Heart left ventricle (tissue), 16 donors: ENCODE results near the gene ARHGAP24. TPM values are rescaled to one million over a fixed set of nuclear protein-coding genes. Genes with fewer than 3 reads are reported as not detected.
A peak's percentile ranks its signal among the peaks of the same experiment; 100 is the strongest.

ENCODE experiments used
- ATAC-seq, 4 donors: fragments of 200-7000 bp; cut with Tn5 transposase; one replicate each; pipeline ENCODE4 v1.9.1; 2020 to 2022; ENCODE audit warnings: moderate library complexity in 4 of 4, mild to moderate bottlenecking in 3 of 4, moderate number of reproducible peaks in 1 of 4
- DNase-seq, 5 donors: peaks; one replicate each; pipeline ENCODE4 v3.0.0-alpha.2; 2020
- H3K27ac ChIP-seq, 12 donors: fragments of 200-600 bp; sonication (generic) in 4 of 12; one replicate each; pipeline versions ENCODE4 v1.5.0 to v1.8.0; 2016 to 2022; ENCODE audit warnings: mild to moderate bottlenecking in 2 of 12
- H3K27me3 ChIP-seq, 9 donors: fragments of 200-600 bp; sonication (generic) in 2 of 9; one replicate each; pipeline versions ENCODE4 v1.5.1 to v1.8.0; 2016 to 2022; ENCODE audit warnings: mild to moderate bottlenecking in 3 of 9
- H3K36me3 ChIP-seq, 9 donors: fragments of 200-600 bp; sonication (generic) in 2 of 9; one replicate each; pipeline versions ENCODE4 v1.5.0 to v1.8.0; 2018 to 2022; ENCODE audit warnings: mild to moderate bottlenecking in 2 of 9
- H3K4me1 ChIP-seq, 12 donors: fragments of 200-600 bp; sonication (generic) in 4 of 12; one replicate each; pipeline versions ENCODE4 v1.5.0 to v1.8.0; 2016 to 2022; ENCODE audit warnings: mild to moderate bottlenecking in 3 of 12
- H3K4me3 ChIP-seq, 12 donors: fragments of 200-600 bp; sonication (generic) in 4 of 12; one replicate each; pipeline versions ENCODE4 v1.5.0 to v1.8.0; 2017 to 2022; ENCODE audit warnings: mild to moderate bottlenecking in 9 of 12, moderate library complexity in 4 of 12
- H3K9me3 ChIP-seq, 12 donors: fragments of 200-600 bp; sonication (generic) in 4 of 12; one replicate each; pipeline versions ENCODE4 v1.5.0 to v1.8.0; 2016 to 2022; ENCODE audit warnings: mild to moderate bottlenecking in 1 of 12
- CTCF ChIP-seq, 12 donors: fragments of 200-600 bp; sonication (generic) in 4 of 12; IDR thresholded peaks; one replicate each; pipeline versions ENCODE4 v1.5.0 to v1.8.0; 2018 to 2022; ENCODE audit warnings: antibody characterized with exemption in 12 of 12, mild to moderate bottlenecking in 5 of 12
- POLR2A ChIP-seq, 2 donors: fragments of 450-650 bp; IDR thresholded peaks; one replicate each; pipeline ENCODE4 v1.6.1; 2017; ENCODE audit warnings: antibody characterized with exemption in 2 of 2, mild to moderate bottlenecking in 2 of 2, moderate library complexity in 2 of 2
- WGBS, 4 donors: extraction: QIAGEN DNeasy Blood & Tissue Kit in 2 of 4; methylation state at CpG; one replicate each; pipeline versions ENCODE4 v1.1.5 to v1.1.7; 2013 to 2018; 5-methylcytosine and 5-hydroxymethylcytosine counted together
- intact Hi-C, 10 donors: fragments of 100-400 bp; cut with DNase I; formaldehyde crosslinking; loops; one replicate each; pipeline versions ENCODE4 v1.11.1 to v1.14.2; 2022
- polyA plus RNA-seq, 2 donors: library from polyadenylated mRNA; stranded (reverse); fragments of 200-250 nt; gene quantifications; one replicate each; pipeline ENCODE4 v1.2.3, GENCODE V29; 2013
- total RNA-seq, 9 donors: library from RNA; depleted of rRNA in 2 of 9; stranded (reverse); fragments of >200 nt in 2 of 9; fragmentation: NEBNext Ultra II Directional in 3 of 9; extraction: Animal tissue kit (Norgen Biotek cat#: 25700) in 3 of 9; gene quantifications; one replicate each; pipeline versions ENCODE4 v1.1.0 to v1.2.4, GENCODE V29; 2016 to 2023
- donor health status: ischemic (EF 13 %, LVEDD 7.1; RV severe dilation, severe dysfunction).
- donor health status: healthy with polysubstance abuse.
- donor health status: DM: no; HTN: yes; CAD: no.
- donor health status: DM: no; HTN: no; CAD: no.
- donor health status: ischemic (EF 25% LVEDD 6.9; RV normal size, moderate dysfunction).
- donor health status: ischemic (EF 25% LVEDD 5.7; RV mildly dilated, moderate dysfunction).
- donor health status: healthy.
- donor health status: DM: yes; HTN: yes; CAD: no.
- donor health status: ischemic (EF 35%, LVEDD 5.7; RV mildly dilated, moderate dysfunction).
- donor health status: nonischemic (EF 11% LVEDD 7.7; RV severe dilation, severe dysfunction).
- donor health status: DM: yes; HTN: yes; CAD: no.
- donor health status: PGD.
- donor health status: ischemic (EF 29% LVEDD 5.4; RV normal size, mild dysfunction).
- donor health status: nonischemic (EF 23%, LVEDD 6.1; RV moderate dilation, normal function).

The ARHGAP24 gene
- total and polyA plus RNA-seq, 11 donors: 4.5 to 36.9 (median 18.9) TPM

- 10 to 42% (median 19%) methylated on average over 1 of the region's 1 CpG for WGBS, 4 donors
- Histone ChIP-seq H3K27me3 (no peaks in the 10 kb centered on the region), H3K9me3 (no peaks in the 10 kb centered on the region), H3K36me3 (no peaks in the 10 kb centered on the region), H3K4me3 (no peak overlapping the region), H3K4me1 (peaks cover 0 to 43% (median 4%) of the 10 kb centered on the region in 12 donors), H3K27ac (no peak overlapping the region)
- TF ChIP-seq POLR2A (IDR thresholded peaks at IDR 0.05) (no peak), CTCF (IDR thresholded peaks at IDR 0.05) (no peak)
- ATAC-seq (peak in 2 of 4 donors; percentile 68 to 71), DNase-seq (no peak)
- intact Hi-C loops: no loop called here
These were observed 536.2 kb downstream of the ARHGAP24 start for GRCh38 chr4:86011117-86011516.

- no peaks in the 10 kb centered on the region for H3K27me3 ChIP-seq
- ATAC-seq (no peak), DNase-seq (no peak)
- peaks cover 0 to 3% (median 0%) of the 10 kb centered on the region in 9 donors for H3K36me3 ChIP-seq
- TF ChIP-seq CTCF (IDR thresholded peaks at IDR 0.05): no peak
- TF ChIP-seq POLR2A (IDR thresholded peaks at IDR 0.05): no peak
- no peak overlapping the region for H3K4me3 ChIP-seq
- no peaks in the 10 kb centered on the region for H3K9me3 ChIP-seq
- H3K4me1 ChIP-seq: peaks cover 0 to 44% (median 4%) of the 10 kb centered on the region in 12 donors
- intact Hi-C loops: no loop called here
- 29 to 33% (median 31%) methylated on average over 4 of the region's 4 CpGs for WGBS, 4 donors
- H3K27ac ChIP-seq: no peak overlapping the region
These were observed 538.7 kb downstream of the ARHGAP24 start for GRCh38 chr4:86013621-86014020.

GRCh38 chr4:86014599-86014998 lies 539.6 kb downstream of the ARHGAP24 start:
- Histone ChIP-seq H3K36me3 (peaks cover 0 to 3% (median 0%) of the 10 kb centered on the region in 9 donors), H3K9me3 (no peaks in the 10 kb centered on the region), H3K4me1 (peaks cover 0 to 44% (median 4%) of the 10 kb centered on the region in 12 donors), H3K27me3 (no peaks in the 10 kb centered on the region), H3K27ac (no peak overlapping the region), H3K4me3 (no peak overlapping the region)
- ATAC-seq (peak in 1 of 4 donors; percentile 34), DNase-seq (no peak)
- intact Hi-C loops: no loop called here
- TF ChIP-seq POLR2A (IDR thresholded peaks at IDR 0.05) (no peak), CTCF (IDR thresholded peaks at IDR 0.05) (no peak)
- WGBS, 4 donors: 59 to 73% (median 63%) methylated on average over 5 of the region's 5 CpGs

- Histone ChIP-seq H3K4me3 (no peak overlapping the region), H3K9me3 (no peaks in the 10 kb centered on the region), H3K4me1 (peaks cover 0 to 44% (median 4%) of the 10 kb centered on the region in 12 donors), H3K27me3 (no peaks in the 10 kb centered on the region), H3K27ac (no peak overlapping the region), H3K36me3 (peaks cover 0 to 3% (median 0%) of the 10 kb centered on the region in 9 donors)
- DNase-seq (no peak), ATAC-seq (no peak)
- WGBS, 4 donors: 82 to 92% (median 87%) methylated on average over 2 of the region's 2 CpGs
- TF ChIP-seq POLR2A (IDR thresholded peaks at IDR 0.05): no peak
- TF ChIP-seq CTCF (IDR thresholded peaks at IDR 0.05): no peak
- intact Hi-C loops: no loop called here
These were observed 540.7 kb downstream of the ARHGAP24 start for GRCh38 chr4:86015412-86016350.
